GM12878 (cell line): ENCODE measurements around the gene MAK. TPM values are rescaled to one million over a fixed set of nuclear protein-coding genes. Genes with fewer than 3 reads are reported as not detected.

Source experiments
- polyA plus RNA-seq, 11 experiments: library from polyadenylated mRNA; depleted of rRNA in 4 of 11; unstranded in 6 of 11; stranded (reverse) in 5 of 11; fragments of >200 nt; fragmentation: Nextera tagmentation in 4 of 11; fragmentation: Illumina TruSeq in 1 of 11; extraction: Ambion mirVana in 4 of 11; extraction: Trizol in 1 of 11; gene quantifications; 1 replicate in 1 of 11; 2 replicates in 10 of 11; pipeline versions ENCODE4 v1.2.1 to v1.2.3, GENCODE V29; 2011 to 2016; ENCODE audit warnings: inconsistent platforms in 2 of 11, missing spikeins in 2 of 11, low read depth in 1 of 11
- small RNA-seq: library from RNA; depleted of rRNA; stranded (forward); fragments of <200 nt; gene quantifications from one replicate; pipeline ENCODE3, GENCODE V24; 2014
- total RNA-seq, 4 experiments: library from RNA; depleted of rRNA in 3 of 4; stranded (reverse); fragments of >200 nt in 3 of 4; fragmentation: Illumina TruSeq in 1 of 4; extraction: Trizol in 1 of 4; gene quantifications; 2 replicates each; pipeline versions ENCODE4 v1.2.1 to v1.2.3, GENCODE V29; 2013 to 2021

Gene MAK
- total and polyA plus RNA-seq, 10 of the 15 experiments (the other 5 are each of a cell fraction or from before 2014, with no cell fraction given) = 0.01 to 0.90 (median 0.13) TPM; not detected in 1

Small RNAs within 50 kb of the gene (small RNA-seq; reads per million reads assigned to genes)
- gene RNA5SP203 = not detected

Other genes with a start within 250 kb of the MAK start
- gene C6orf52, start 143.9 kb downstream of the MAK start, total RNA-seq (2014; rRNA removed) = 2.7 and 3.3 TPM in 2 replicates
- gene C6orf52, start 143.9 kb downstream of the MAK start, total RNA-seq (2014; rRNA removed; fragmentation: Illumina TruSeq; extraction: Trizol) = 2.8 and 4.1 TPM in 2 replicates
- gene C6orf52, start 143.9 kb downstream of the MAK start, total RNA-seq (2021) = 3.0 and 3.2 TPM in 2 replicates
- gene C6orf52, start 143.9 kb downstream of the MAK start, polyA plus RNA-seq (2011; rRNA removed) = 5.5 and 6.0 TPM in 2 replicates
- 4.3 and 5.7 TPM in 2 replicates for gene C6orf52, start 143.9 kb downstream of the MAK start, polyA plus RNA-seq (2014; fragmentation: Illumina TruSeq; extraction: Trizol)
- 10 to 100 TPM; 13.1 to 15.1 TPM for gene C6orf52, start 143.9 kb downstream of the MAK start, polyA plus RNA-seq (2014; fragmentation: Nextera tagmentation; extraction: Ambion mirVana)
- 1.7 and 2.9 TPM in 2 replicates for gene C6orf52, start 143.9 kb downstream of the MAK start, polyA plus RNA-seq (2014; rRNA removed)
- gene C6orf52, start 143.9 kb downstream of the MAK start, polyA plus RNA-seq (2016; fragmentation: Nextera tagmentation; extraction: Ambion mirVana) = 1 to 10 TPM; 7.4 to 9.3 TPM
- gene PAK1IP1, start 143.6 kb downstream of the MAK start, total RNA-seq (2014; rRNA removed) = 26.3 and 27.4 TPM in 2 replicates
- 43.8 and 44.1 TPM in 2 replicates for gene PAK1IP1, start 143.6 kb downstream of the MAK start, total RNA-seq (2014; rRNA removed; fragmentation: Illumina TruSeq; extraction: Trizol)
- gene PAK1IP1, start 143.6 kb downstream of the MAK start, total RNA-seq (2021) = 25.9 and 26.0 TPM in 2 replicates
- gene PAK1IP1, start 143.6 kb downstream of the MAK start, polyA plus RNA-seq (2011; rRNA removed) = 36.6 and 46.4 TPM in 2 replicates
- 51.4 and 58.8 TPM in 2 replicates for gene PAK1IP1, start 143.6 kb downstream of the MAK start, polyA plus RNA-seq (2014; fragmentation: Illumina TruSeq; extraction: Trizol)
- gene PAK1IP1, start 143.6 kb downstream of the MAK start, polyA plus RNA-seq (2014; fragmentation: Nextera tagmentation; extraction: Ambion mirVana) = 10 to 100 TPM; 86.1 to 98.5 TPM
- gene PAK1IP1, start 143.6 kb downstream of the MAK start, polyA plus RNA-seq (2014; rRNA removed) = 23.3 and 26.2 TPM in 2 replicates
- 10 to 100 TPM; 71.0 to 73.0 TPM for gene PAK1IP1, start 143.6 kb downstream of the MAK start, polyA plus RNA-seq (2016; fragmentation: Nextera tagmentation; extraction: Ambion mirVana)
- 72.9 and 80.4 TPM in 2 replicates for gene TMEM14C, start 115.5 kb downstream of the MAK start, total RNA-seq (2014; rRNA removed)
- 66.0 and 71.7 TPM in 2 replicates for gene TMEM14C, start 115.5 kb downstream of the MAK start, total RNA-seq (2014; rRNA removed; fragmentation: Illumina TruSeq; extraction: Trizol)
- 67.1 and 75.1 TPM in 2 replicates for gene TMEM14C, start 115.5 kb downstream of the MAK start, total RNA-seq (2021)
- 164 and 234 TPM in 2 replicates for gene TMEM14C, start 115.5 kb downstream of the MAK start, polyA plus RNA-seq (2011; rRNA removed)
- gene TMEM14C, start 115.5 kb downstream of the MAK start, polyA plus RNA-seq (2014; fragmentation: Illumina TruSeq; extraction: Trizol) = 87.2 and 98.3 TPM in 2 replicates
- 100 to 1,000 TPM; 169 to 224 TPM for gene TMEM14C, start 115.5 kb downstream of the MAK start, polyA plus RNA-seq (2014; fragmentation: Nextera tagmentation; extraction: Ambion mirVana)
- gene TMEM14C, start 115.5 kb downstream of the MAK start, polyA plus RNA-seq (2014; rRNA removed) = 77.9 and 103 TPM in 2 replicates
- gene TMEM14C, start 115.5 kb downstream of the MAK start, polyA plus RNA-seq (2016; fragmentation: Nextera tagmentation; extraction: Ambion mirVana) = 100 to 1,000 TPM; 199 to 207 TPM
- 88.5 and 97.1 TPM in 2 replicates for gene TMEM14B, start 90.7 kb downstream of the MAK start, total RNA-seq (2014; rRNA removed)
- gene TMEM14B, start 90.7 kb downstream of the MAK start, total RNA-seq (2014; rRNA removed; fragmentation: Illumina TruSeq; extraction: Trizol) = 93.2 and 94.0 TPM in 2 replicates
- 80.5 and 90.0 TPM in 2 replicates for gene TMEM14B, start 90.7 kb downstream of the MAK start, total RNA-seq (2021)
- 167 and 257 TPM in 2 replicates for gene TMEM14B, start 90.7 kb downstream of the MAK start, polyA plus RNA-seq (2011; rRNA removed)
- 95.9 and 117 TPM in 2 replicates for gene TMEM14B, start 90.7 kb downstream of the MAK start, polyA plus RNA-seq (2014; fragmentation: Illumina TruSeq; extraction: Trizol)
- 100 to 1,000 TPM; 366 to 399 TPM for gene TMEM14B, start 90.7 kb downstream of the MAK start, polyA plus RNA-seq (2014; fragmentation: Nextera tagmentation; extraction: Ambion mirVana)
- gene TMEM14B, start 90.7 kb downstream of the MAK start, polyA plus RNA-seq (2014; rRNA removed) = 91.6 and 105 TPM in 2 replicates
- gene TMEM14B, start 90.7 kb downstream of the MAK start, polyA plus RNA-seq (2016; fragmentation: Nextera tagmentation; extraction: Ambion mirVana) = 100 to 1,000 TPM; 292 to 297 TPM
- not detected in 2 replicates for gene GCM2, start 43.5 kb upstream of the MAK start, total RNA-seq (2014; rRNA removed)
- not detected in 2 replicates for gene GCM2, start 43.5 kb upstream of the MAK start, total RNA-seq (2014; rRNA removed; fragmentation: Illumina TruSeq; extraction: Trizol)
- not detected in 2 replicates for gene GCM2, start 43.5 kb upstream of the MAK start, total RNA-seq (2021)
- gene GCM2, start 43.5 kb upstream of the MAK start, polyA plus RNA-seq (2011; rRNA removed) = not detected in 2 replicates
- gene GCM2, start 43.5 kb upstream of the MAK start, polyA plus RNA-seq (2014; fragmentation: Illumina TruSeq; extraction: Trizol) = not detected in 2 replicates
- not detected for gene GCM2, start 43.5 kb upstream of the MAK start, polyA plus RNA-seq (2014; fragmentation: Nextera tagmentation; extraction: Ambion mirVana)
- gene GCM2, start 43.5 kb upstream of the MAK start, polyA plus RNA-seq (2014; rRNA removed) = not detected in 2 replicates
- not detected for gene GCM2, start 43.5 kb upstream of the MAK start, polyA plus RNA-seq (2016; fragmentation: Nextera tagmentation; extraction: Ambion mirVana)
- not detected in 2 replicates for gene SYCP2L, start 48.5 kb upstream of the MAK start, total RNA-seq (2014; rRNA removed)
- not detected in 2 replicates for gene SYCP2L, start 48.5 kb upstream of the MAK start, total RNA-seq (2014; rRNA removed; fragmentation: Illumina TruSeq; extraction: Trizol)
- not detected in 2 replicates for gene SYCP2L, start 48.5 kb upstream of the MAK start, total RNA-seq (2021)
- gene SYCP2L, start 48.5 kb upstream of the MAK start, polyA plus RNA-seq (2011; rRNA removed) = 0.12 and 0.72 TPM in 2 replicates
- gene SYCP2L, start 48.5 kb upstream of the MAK start, polyA plus RNA-seq (2014; fragmentation: Illumina TruSeq; extraction: Trizol) = 0.04 TPM in 1 of 2 replicates, not detected in the other
- gene SYCP2L, start 48.5 kb upstream of the MAK start, polyA plus RNA-seq (2014; fragmentation: Nextera tagmentation; extraction: Ambion mirVana) = not detected
- gene SYCP2L, start 48.5 kb upstream of the MAK start, polyA plus RNA-seq (2014; rRNA removed) = 0.03 TPM in 1 of 2 replicates, not detected in the other
- not detected for gene SYCP2L, start 48.5 kb upstream of the MAK start, polyA plus RNA-seq (2016; fragmentation: Nextera tagmentation; extraction: Ambion mirVana)
- not detected in 2 replicates for gene ELOVL2, start 205.8 kb upstream of the MAK start, total RNA-seq (2014; rRNA removed)
- gene ELOVL2, start 205.8 kb upstream of the MAK start, total RNA-seq (2014; rRNA removed; fragmentation: Illumina TruSeq; extraction: Trizol) = not detected in 2 replicates
- not detected in 2 replicates for gene ELOVL2, start 205.8 kb upstream of the MAK start, total RNA-seq (2021)
- 0.03 TPM in 1 of 2 replicates, not detected in the other for gene ELOVL2, start 205.8 kb upstream of the MAK start, polyA plus RNA-seq (2011; rRNA removed)
- 0.01 TPM in 1 of 2 replicates, not detected in the other for gene ELOVL2, start 205.8 kb upstream of the MAK start, polyA plus RNA-seq (2014; fragmentation: Illumina TruSeq; extraction: Trizol)
- not detected for gene ELOVL2, start 205.8 kb upstream of the MAK start, polyA plus RNA-seq (2014; fragmentation: Nextera tagmentation; extraction: Ambion mirVana)
- gene ELOVL2, start 205.8 kb upstream of the MAK start, polyA plus RNA-seq (2014; rRNA removed) = not detected in 2 replicates
- not detected for gene ELOVL2, start 205.8 kb upstream of the MAK start, polyA plus RNA-seq (2016; fragmentation: Nextera tagmentation; extraction: Ambion mirVana)